ENCODE data around the gene HEXA.
A peak's percentile ranks its signal among the peaks of the same experiment; 100 is the strongest.
"Not testable (repeated sequence)": the region's sequence is repeated elsewhere in the genome, so short reads cannot be mapped to it uniquely, and the experiment has no call there.

The HEXA gene

GRCh38 chr15:72375846-72376581 is at the start of gene HEXA:
HEXA (minus strand) TSS chr15:72376014; CDS start chr15:72375972, 42 bp downstream.
- Histone ChIP-seq H2AFZ (ENCODE audit: low read length) (peak within 1 kb of the TSS; percentile 91), H3K9me2 (replicated peaks; ENCODE audit: insufficient read depth, low read length) (no peaks in the 10 kb centered on the region), H3F3A (ENCODE audit: insufficient read depth, low read length) (peaks cover 12% of the 10 kb centered on the region), H3K4me1 (ENCODE audit: low read length) (peaks cover 12% of the 10 kb centered on the region), H3K27ac (ENCODE audit: low read length) (peak within 1 kb of the TSS; percentile 73; the same call in 1 of the 2 replicates), H4K20me1 (ENCODE audit: insufficient read depth, low read length) (no peaks in the 10 kb centered on the region), H3K4me3 (ENCODE audit: low read length) (peak within 1 kb of the TSS; percentile 80), H3K36me3 (replicated peaks; ENCODE audit: insufficient read depth, low read length) (no peaks in the 10 kb centered on the region), H3K79me2 (ENCODE audit: low read length) (peaks cover 54% of the 10 kb centered on the region), H3K27me3 (replicated peaks; ENCODE audit: insufficient read depth, low read length) (no peaks in the 10 kb centered on the region), H3K9ac (ENCODE audit: low read length) (peak within 1 kb of the TSS; percentile 78), H3K4me2 (ENCODE audit: low read depth, low read length) (peak within 1 kb of the TSS; percentile 95), H3K9me3 (replicated peaks; ENCODE audit: insufficient read depth, low read length) (no peaks in the 10 kb centered on the region)
- peak; percentile 96 for DNase-seq
- TF ChIP-seq EZH2 (optimal IDR thresholded peaks at IDR 0.05; ENCODE audit: low read depth, low read length), result no peak
- TF ChIP-seq, protein P1, sequence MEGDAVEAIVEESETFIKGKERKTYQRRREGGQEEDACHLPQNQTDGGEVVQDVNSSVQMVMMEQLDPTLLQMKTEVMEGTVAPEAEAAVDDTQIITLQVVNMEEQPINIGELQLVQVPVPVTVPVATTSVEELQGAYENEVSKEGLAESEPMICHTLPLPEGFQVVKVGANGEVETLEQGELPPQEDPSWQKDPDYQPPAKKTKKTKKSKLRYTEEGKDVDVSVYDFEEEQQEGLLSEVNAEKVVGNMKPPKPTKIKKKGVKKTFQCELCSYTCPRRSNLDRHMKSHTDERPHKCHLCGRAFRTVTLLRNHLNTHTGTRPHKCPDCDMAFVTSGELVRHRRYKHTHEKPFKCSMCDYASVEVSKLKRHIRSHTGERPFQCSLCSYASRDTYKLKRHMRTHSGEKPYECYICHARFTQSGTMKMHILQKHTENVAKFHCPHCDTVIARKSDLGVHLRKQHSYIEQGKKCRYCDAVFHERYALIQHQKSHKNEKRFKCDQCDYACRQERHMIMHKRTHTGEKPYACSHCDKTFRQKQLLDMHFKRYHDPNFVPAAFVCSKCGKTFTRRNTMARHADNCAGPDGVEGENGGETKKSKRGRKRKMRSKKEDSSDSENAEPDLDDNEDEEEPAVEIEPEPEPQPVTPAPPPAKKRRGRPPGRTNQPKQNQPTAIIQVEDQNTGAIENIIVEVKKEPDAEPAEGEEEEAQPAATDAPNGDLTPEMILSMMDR (IDR thresholded peaks at IDR 0.05; ENCODE audit: low read length), result no peak
- TF ChIP-seq EZH2phosphoT487 (IDR thresholded peaks at IDR 0.05; ENCODE audit: low read length), result no peak

GRCh38 chr15:72423256-72423655 is 47.4 kb upstream of the HEXA start:
- no peaks in the 10 kb centered on the region for H3K27me3 ChIP-seq (replicated peaks; ENCODE audit: insufficient read depth, low read length)
- no peak overlapping the region for H3K4me3 ChIP-seq (ENCODE audit: low read length)
- no peaks in the 10 kb centered on the region for H3K79me2 ChIP-seq (ENCODE audit: low read length)
- no peak overlapping the region for H3K9ac ChIP-seq (ENCODE audit: low read length)
- DNase-seq, result no peak
- H3K4me1 ChIP-seq (ENCODE audit: low read length), result no peaks in the 10 kb centered on the region
- H4K20me1 ChIP-seq (ENCODE audit: insufficient read depth, low read length), result no peaks in the 10 kb centered on the region
- H3K4me2 ChIP-seq (ENCODE audit: low read depth, low read length), result no peak overlapping the region
- no peak overlapping the region for H3K27ac ChIP-seq (ENCODE audit: low read length)
- no peak for TF ChIP-seq EZH2phosphoT487 (IDR thresholded peaks at IDR 0.05; ENCODE audit: low read length)
- TF ChIP-seq EZH2 (optimal IDR thresholded peaks at IDR 0.05; ENCODE audit: low read depth, low read length), result no peak
- no peaks in the 10 kb centered on the region for H3K36me3 ChIP-seq (replicated peaks; ENCODE audit: insufficient read depth, low read length)
- H3F3A ChIP-seq (ENCODE audit: insufficient read depth, low read length), result no peaks in the 10 kb centered on the region
- H2AFZ ChIP-seq (ENCODE audit: low read length), result no peak overlapping the region
- H3K9me2 ChIP-seq (replicated peaks; ENCODE audit: insufficient read depth, low read length), result no peaks in the 10 kb centered on the region
- H3K9me3 ChIP-seq (replicated peaks; ENCODE audit: insufficient read depth, low read length), result no peaks in the 10 kb centered on the region

GRCh38 chr15:72421484-72421883 is 45.7 kb upstream of the HEXA start:
- Histone ChIP-seq H3K4me2 (ENCODE audit: low read depth, low read length) (no peak overlapping the region), H3K4me1 (ENCODE audit: low read length) (no peaks in the 10 kb centered on the region), H2AFZ (ENCODE audit: low read length) (no peak overlapping the region), H3K79me2 (ENCODE audit: low read length) (no peaks in the 10 kb centered on the region), H3K36me3 (replicated peaks; ENCODE audit: insufficient read depth, low read length) (no peaks in the 10 kb centered on the region), H3K4me3 (ENCODE audit: low read length) (no peak overlapping the region), H3K9ac (ENCODE audit: low read length) (no peak overlapping the region), H3K27ac (ENCODE audit: low read length) (no peak overlapping the region), H3K9me2 (replicated peaks; ENCODE audit: insufficient read depth, low read length) (no peaks in the 10 kb centered on the region), H4K20me1 (ENCODE audit: insufficient read depth, low read length) (no peaks in the 10 kb centered on the region), H3K9me3 (replicated peaks; ENCODE audit: insufficient read depth, low read length) (no peaks in the 10 kb centered on the region), H3K27me3 (replicated peaks; ENCODE audit: insufficient read depth, low read length) (no peaks in the 10 kb centered on the region), H3F3A (ENCODE audit: insufficient read depth, low read length) (no peaks in the 10 kb centered on the region)
- TF ChIP-seq EZH2 (optimal IDR thresholded peaks at IDR 0.05; ENCODE audit: low read depth, low read length), result no peak
- TF ChIP-seq, protein P1 (IDR thresholded peaks at IDR 0.05; ENCODE audit: low read length), result no peak
- TF ChIP-seq EZH2phosphoT487 (IDR thresholded peaks at IDR 0.05; ENCODE audit: low read length), result no peak
- no peak for DNase-seq

GRCh38 chr15:72420576-72420975 is 44.8 kb upstream of the HEXA start:
- TF ChIP-seq, protein P1 (IDR thresholded peaks at IDR 0.05; ENCODE audit: low read length), result no peak
- TF ChIP-seq EZH2 (optimal IDR thresholded peaks at IDR 0.05; ENCODE audit: low read depth, low read length) (no peak), EZH2phosphoT487 (IDR thresholded peaks at IDR 0.05; ENCODE audit: low read length) (no peak)
- no peak for DNase-seq
- Histone ChIP-seq H3K4me3 (ENCODE audit: low read length) (no peak overlapping the region), H3K4me1 (ENCODE audit: low read length) (no peaks in the 10 kb centered on the region), H3K9me2 (replicated peaks; ENCODE audit: insufficient read depth, low read length) (no peaks in the 10 kb centered on the region), H3K36me3 (replicated peaks; ENCODE audit: insufficient read depth, low read length) (no peaks in the 10 kb centered on the region), H3F3A (ENCODE audit: insufficient read depth, low read length) (no peaks in the 10 kb centered on the region), H3K9me3 (replicated peaks; ENCODE audit: insufficient read depth, low read length) (no peaks in the 10 kb centered on the region), H3K9ac (ENCODE audit: low read length) (no peak overlapping the region), H3K27me3 (replicated peaks; ENCODE audit: insufficient read depth, low read length) (no peaks in the 10 kb centered on the region), H3K4me2 (ENCODE audit: low read depth, low read length) (no peak overlapping the region), H3K27ac (ENCODE audit: low read length) (no peak overlapping the region), H2AFZ (ENCODE audit: low read length) (no peak overlapping the region), H3K79me2 (ENCODE audit: low read length) (no peaks in the 10 kb centered on the region), H4K20me1 (ENCODE audit: insufficient read depth, low read length) (no peaks in the 10 kb centered on the region)

DNA sequence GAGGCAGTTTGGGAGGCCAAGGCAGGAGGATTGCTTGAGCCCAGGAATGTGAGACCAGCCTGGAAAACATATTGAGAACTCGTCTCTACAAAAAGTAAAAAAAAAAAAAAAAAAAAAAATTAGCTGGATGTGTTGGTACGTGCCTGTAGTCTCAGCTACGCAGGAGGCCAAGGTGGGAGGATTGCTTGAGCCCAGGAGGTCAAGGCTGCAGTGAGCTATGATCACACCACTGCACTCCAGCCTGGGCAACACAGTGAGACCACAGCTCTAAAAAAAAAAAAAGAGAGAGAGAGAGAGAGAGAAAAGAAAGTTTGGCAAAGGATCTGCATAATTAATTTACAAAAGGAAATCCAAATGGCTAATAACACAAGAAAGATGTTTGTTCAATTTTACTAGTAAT is 44.0 kb upstream of the HEXA start:
- not testable (repeated sequence) for H3K9ac ChIP-seq (ENCODE audit: low read length); H3K4me2 ChIP-seq (ENCODE audit: low read depth, low read length); H4K20me1 ChIP-seq (ENCODE audit: insufficient read depth, low read length); H3K79me2 ChIP-seq (ENCODE audit: low read length); H3F3A ChIP-seq (ENCODE audit: insufficient read depth, low read length); H3K9me2 ChIP-seq (replicated peaks; ENCODE audit: insufficient read depth, low read length); H3K4me1 ChIP-seq (ENCODE audit: low read length); H3K4me3 ChIP-seq (ENCODE audit: low read length); H3K36me3 ChIP-seq (replicated peaks; ENCODE audit: insufficient read depth, low read length); DNase-seq; H2AFZ ChIP-seq (ENCODE audit: low read length); H3K9me3 ChIP-seq (replicated peaks; ENCODE audit: insufficient read depth, low read length); H3K27ac ChIP-seq (ENCODE audit: low read length); H3K27me3 ChIP-seq (replicated peaks; ENCODE audit: insufficient read depth, low read length)
